ENCODE data around the gene CDH20.

CDH20 gene

DNA sequence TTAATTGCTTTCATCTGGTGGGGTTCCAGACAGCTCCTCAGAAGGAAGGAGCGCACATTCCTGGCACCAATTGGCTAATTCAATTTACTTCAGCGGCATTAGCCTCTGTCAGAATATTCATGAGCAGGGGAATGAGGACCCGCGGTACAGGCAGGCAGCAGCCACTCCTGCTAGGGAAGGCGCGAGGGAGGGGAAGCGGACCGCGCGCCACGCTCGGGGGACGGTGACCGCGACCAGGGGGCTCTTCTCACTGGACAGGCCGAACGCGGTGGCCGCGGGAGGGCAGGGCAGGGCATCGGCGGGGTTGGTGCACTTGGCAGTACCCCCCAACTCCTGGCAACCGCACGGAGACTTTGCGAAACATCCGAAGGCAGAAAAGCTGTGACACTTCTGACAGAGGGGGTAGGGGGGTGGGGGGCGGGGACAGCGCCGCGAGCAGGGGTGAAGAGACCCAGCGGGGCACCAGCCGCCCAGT lies at the start of gene CDH20:
Gene CDH20, plus strand, starts transcription at position 160 of the 475 bp plus-strand sequence.
- no peak for DNase-seq (ENCODE audit: low read depth)

GRCh38 chr18:61284039-61284438 lies 49.2 kb upstream of the CDH20 start:
- DNase-seq (ENCODE audit: low read depth) = no peak

DNA sequence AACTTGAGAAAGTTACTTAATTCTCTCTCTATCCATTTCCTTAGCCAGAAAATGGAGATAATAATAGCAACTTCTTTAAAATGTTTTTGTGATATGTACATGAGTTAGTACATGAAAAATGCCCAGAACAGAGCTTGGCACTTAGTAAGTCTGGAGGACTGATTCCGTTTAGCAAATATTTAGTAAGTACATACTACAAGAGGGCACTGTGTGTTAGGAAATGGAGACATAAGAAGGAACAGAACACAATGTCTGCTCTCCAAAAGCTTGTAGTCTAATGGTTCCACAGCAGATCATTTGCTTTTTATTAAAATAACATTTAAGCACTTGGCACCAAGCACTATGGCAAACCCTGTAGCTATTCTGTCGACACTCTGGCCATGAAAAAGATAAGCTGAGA lies 47.5 kb upstream of the CDH20 start:
- DNase-seq (ENCODE audit: low read depth) = no peak

DNA sequence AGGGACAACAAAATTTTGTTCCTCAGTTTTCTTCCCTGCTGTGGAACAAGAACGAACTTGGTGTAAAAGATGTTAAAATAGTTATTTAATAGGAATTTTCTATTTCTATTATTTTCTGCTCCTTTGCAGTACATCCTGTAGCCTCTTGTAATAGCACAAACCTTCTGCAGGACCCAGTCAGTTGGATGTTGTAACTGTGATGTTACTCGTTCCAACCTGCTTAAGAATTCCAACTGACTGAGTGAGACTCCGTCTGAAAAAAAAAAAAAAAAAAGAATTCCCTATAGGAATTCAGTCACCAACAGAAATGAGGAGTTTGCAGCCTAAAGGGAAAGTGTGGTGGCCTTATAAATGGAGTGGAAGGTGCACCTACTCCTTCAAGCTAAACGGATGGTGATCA lies 46.4 kb upstream of the CDH20 start:
- DNase-seq (ENCODE audit: low read depth) = no peak

DNA sequence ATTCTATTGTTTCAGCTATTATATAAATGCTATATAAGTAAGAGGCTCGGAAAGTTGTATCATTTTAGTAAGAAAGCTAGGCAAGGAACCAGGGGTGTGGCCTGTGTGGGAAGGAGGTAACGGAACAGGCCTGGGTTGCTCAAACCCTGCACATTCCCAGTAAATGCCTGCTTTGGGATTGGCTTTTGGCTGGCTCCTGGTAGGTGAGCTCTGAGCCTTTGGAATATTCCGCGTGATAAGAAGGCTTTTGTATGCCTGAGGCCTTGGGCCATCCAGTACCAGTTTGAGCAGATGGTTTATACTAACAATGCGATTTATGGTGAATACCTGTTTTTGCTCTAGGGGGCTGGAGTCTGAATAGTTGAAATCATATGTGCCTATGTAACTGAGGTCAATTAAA lies 42.6 kb upstream of the CDH20 start:
- no peak for DNase-seq (ENCODE audit: low read depth)

DNA sequence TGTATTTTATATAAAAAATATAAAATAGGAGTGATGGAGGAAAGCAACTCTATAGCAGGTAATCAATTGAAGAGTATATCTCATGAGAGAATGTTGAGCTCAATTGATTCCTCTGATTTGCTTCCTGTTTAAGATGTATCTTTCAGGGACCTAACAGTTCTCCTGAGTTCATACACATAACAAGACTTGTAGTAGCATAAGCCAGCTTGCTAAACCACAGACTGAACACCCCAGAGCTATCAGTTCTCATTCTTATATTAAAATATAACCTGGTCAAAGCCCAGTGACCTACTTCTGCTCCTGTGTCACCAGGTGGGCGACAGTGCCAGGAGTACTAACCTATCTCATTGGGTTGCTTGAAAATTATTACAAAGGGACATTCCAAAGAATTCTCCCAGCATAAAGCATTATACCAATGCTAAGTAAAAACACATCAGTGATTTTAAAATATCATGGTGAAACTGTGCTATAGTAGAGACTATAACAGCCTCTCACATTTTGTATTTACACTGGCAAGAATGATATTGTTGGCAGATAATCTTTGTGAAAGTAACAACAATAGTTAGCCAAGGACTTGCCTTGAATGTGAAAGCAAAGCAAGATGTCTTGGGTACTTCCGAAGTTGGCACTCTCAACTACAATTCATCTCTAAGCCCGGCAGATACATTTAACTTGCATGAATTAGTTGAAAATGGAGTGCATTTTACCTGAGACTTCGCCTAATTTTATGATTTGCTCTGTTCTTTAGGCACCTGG lies 40.8 kb upstream of the CDH20 start:
- DNase-seq (ENCODE audit: low read depth) = no peak

DNA sequence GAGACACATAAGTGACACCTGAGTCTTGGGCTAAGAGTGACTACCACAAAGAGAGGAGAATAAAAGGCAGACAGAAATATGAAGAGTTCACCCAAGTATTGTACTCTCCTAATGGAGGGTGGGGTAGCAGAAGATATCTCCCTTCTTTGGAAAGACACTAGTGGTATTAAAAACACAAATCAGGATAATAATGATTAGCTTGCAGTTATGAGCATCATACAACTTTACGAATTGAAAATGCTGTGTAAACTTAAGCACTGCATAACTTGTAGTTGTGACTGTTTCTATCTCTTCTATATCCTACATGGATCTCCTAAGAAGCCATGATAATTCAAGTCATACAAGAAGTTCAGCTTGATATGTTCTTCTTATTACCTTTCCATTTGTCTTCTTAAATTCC lies 38.1 kb upstream of the CDH20 start:
- DNase-seq (ENCODE audit: low read depth) = no peak

DNA sequence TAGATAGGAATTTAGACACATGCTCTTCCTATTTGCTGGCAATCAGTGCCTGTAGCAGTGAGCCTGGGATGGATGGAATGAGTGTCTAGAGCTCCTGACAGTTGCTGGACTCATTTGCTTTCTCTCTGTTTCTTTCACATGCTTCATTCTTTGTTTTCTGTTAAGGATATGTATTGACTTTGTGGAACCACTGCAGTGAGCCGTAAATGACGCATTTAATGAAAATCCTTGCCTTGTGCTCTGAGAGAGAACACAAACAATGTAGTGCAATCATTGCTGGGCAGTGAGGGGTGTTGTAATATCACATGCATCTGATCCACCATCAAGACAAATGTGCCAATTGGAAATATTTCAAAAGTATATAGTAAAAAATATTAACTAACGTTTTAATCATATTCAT lies 25.2 kb upstream of the CDH20 start:
- no peak for DNase-seq (ENCODE audit: low read depth)

- peak; percentile 4 for DNase-seq (ENCODE audit: low read depth)
Measured at GRCh38 chr18:61308795-61309393, 24.3 kb upstream of the CDH20 start.

DNA sequence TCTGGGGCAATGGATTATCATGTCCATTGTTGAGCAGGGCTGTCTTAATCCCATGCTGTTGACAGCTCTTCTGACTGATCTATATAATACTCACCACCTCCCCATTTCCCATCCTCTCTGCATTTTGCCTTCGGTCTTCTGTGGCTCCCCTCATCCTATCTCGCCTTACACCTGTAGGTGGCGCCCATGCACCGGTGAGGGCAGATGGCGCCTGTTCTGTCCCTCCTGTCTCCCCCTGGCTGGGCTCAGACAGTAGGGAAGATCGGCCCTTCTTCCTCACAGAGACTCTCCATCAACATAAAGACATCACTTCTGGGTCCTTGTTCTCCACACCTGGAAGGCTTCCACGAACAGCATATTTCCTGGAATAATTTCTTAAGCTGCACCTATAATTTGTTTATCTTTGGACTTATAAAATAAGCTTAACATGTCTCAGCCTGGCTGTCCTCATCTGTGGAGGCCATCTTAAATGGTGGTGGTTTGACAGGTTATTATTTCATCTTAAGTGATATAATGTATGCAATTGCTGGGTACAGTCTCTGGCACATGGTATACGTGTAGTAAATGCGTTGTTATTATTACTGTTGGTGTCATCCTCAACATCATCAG lies 10.9 kb upstream of the CDH20 start:
- DNase-seq (ENCODE audit: low read depth) = peak; percentile 68

GRCh38 chr18:61323951-61324350 lies 9.3 kb upstream of the CDH20 start:
- no peak for DNase-seq (ENCODE audit: low read depth)

- no peak for DNase-seq (ENCODE audit: low read depth)
Measured at GRCh38 chr18:61326407-61326806, 6.8 kb upstream of the CDH20 start.

DNA sequence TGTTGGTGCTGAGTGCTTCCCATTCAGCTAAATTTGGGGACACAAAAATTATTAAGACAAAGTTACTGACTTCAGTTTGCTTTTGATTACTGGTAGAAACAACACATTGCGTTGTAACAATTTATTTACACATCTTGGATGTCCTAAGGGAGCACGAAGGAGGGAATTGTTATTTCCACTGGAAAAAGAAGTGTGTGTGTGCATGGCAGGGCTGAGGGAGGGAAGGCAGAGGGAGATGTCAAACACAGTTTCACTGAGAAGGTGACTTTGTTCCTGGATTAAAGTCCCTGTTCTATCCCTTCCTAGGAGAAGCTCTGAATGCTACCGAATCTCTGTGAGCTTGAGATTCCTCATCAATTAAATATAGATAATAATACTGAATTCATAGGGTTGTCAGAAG lies 3.8 kb upstream of the CDH20 start:
- no peak for DNase-seq (ENCODE audit: low read depth)

DNA sequence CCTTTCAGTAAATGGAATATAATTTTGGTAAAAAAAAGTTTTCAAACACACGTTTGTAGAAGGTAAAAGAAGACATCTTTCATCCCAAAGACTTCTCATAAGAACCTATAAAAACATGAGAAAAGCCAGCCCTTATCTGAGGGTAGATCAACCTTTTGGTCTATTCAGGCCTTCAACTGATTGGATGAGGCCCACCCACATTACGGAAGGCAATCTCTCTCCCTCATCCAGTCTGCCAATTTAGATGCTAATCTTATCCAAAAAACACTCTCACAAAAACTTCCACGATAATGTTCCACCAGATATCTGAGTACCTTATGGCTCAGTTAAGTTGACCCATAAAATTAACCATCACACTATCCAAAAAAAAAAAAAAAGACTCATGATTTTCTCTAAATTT lies 2.2 kb upstream of the CDH20 start:
- DNase-seq (ENCODE audit: low read depth) = no peak

GRCh38 chr18:61333746-61334490 lies 688 bp downstream of the CDH20 start:
- DNase-seq (ENCODE audit: low read depth) = no peak

DNA sequence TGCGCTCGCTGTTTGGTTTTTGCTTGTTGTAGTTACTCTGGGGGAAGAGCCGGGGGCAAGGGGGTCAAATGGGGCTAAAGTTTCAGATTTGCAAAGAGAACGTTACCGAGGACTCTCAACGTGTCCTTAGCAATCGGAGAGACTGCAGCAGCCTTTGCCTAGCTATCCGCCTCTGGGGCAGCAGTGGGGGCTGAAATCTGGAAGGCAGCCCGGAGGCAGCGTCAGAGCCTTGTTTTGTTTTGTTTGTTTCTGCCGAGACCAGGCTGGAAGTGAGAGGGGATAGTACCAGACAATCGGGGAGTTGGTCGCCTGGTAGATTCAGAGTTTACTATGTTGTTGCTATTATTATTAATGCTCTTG lies 1.2 kb downstream of the CDH20 start:
- DNase-seq (ENCODE audit: low read depth) = no peak

- peak; percentile 2 for DNase-seq (ENCODE audit: low read depth)
Measured at GRCh38 chr18:61334951-61335683, 1.9 kb downstream of the CDH20 start.

GRCh38 chr18:61335684-61336555 lies 2.7 kb downstream of the CDH20 start:
- peak; percentile 4 for DNase-seq (ENCODE audit: low read depth)

DNA sequence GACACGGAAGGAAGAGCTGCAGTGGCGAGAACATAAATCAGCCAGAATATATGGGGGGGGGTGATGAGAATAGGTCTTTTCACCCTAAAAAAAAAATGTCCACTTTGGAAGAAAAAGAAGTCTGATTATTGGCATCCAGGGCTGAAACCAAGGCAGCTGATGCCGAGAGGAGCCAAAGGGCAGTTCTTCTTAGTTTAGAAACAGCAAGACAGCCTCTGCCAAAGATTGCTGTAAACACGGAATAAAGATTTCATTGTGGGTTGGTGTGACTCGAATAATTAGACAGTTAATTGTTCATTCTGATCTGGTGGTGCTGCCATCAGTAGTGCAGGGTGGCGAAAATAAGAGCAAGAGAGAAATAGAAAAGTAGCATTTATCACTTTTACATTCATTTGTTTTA lies 3.5 kb downstream of the CDH20 start:
- no peak for DNase-seq (ENCODE audit: low read depth)

DNA sequence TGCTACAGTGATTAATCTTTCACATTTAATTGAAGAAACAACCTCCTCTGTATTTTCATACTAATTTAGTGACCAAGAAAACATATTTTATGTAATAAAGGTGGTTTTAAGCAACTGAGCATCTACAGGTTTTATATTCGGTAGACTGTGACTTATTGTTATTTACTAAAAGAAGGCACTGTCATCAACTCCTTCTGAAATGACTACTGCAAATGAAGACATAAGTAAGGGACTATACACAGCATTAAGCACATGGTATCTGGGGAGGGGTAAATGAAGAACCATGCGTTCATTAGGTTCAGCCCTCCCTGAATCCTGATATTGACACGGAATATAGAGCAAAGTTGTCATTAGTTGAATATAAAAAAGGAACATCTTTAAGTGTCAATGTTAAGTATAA lies 4.3 kb downstream of the CDH20 start:
- no peak for DNase-seq (ENCODE audit: low read depth)

- no peak for DNase-seq (ENCODE audit: low read depth)
Measured at GRCh38 chr18:61340148-61340547, 6.9 kb downstream of the CDH20 start.

Measured in EH (cell line).